Left ventricle myocardium inferior (tissue), 1 donor: Measurements from ENCODE around the gene ZNF664. TPM values are rescaled to one million over a fixed set of nuclear protein-coding genes. Genes with fewer than 3 reads are reported as not detected.

ENCODE experiments used
- DNase-seq: peaks from one replicate; pipeline ENCODE4 v3.0.0-alpha.2; 2020
- H3K27ac ChIP-seq: fragments of 200-600 bp; replicated peaks from 2 replicates; pipeline ENCODE4 v1.8.0; 2021
- H3K27me3 ChIP-seq: fragments of 200-600 bp; 2 replicates; pipeline ENCODE4 v1.8.0; 2021; ENCODE audit warnings: low read depth
- H3K36me3 ChIP-seq: fragments of 200-600 bp; 2 replicates; pipeline ENCODE4 v1.8.0; 2021
- H3K4me1 ChIP-seq: fragments of 200-600 bp; 2 replicates; pipeline ENCODE4 v1.8.0; 2021
- H3K4me3 ChIP-seq: fragments of 200-600 bp; 2 replicates; pipeline ENCODE4 v1.8.0; 2021; ENCODE audit warnings: mild to moderate bottlenecking, moderate library complexity
- H3K9me3 ChIP-seq: fragments of 200-600 bp; replicated peaks from 2 replicates; pipeline ENCODE4 v1.8.0; 2021
- intact Hi-C: fragments of 100-400 bp; cut with micrococcal nuclease; formaldehyde crosslinking; loops from one replicate; pipeline ENCODE4 v1.11.0; 2022
- total RNA-seq: library from RNA; stranded (reverse); fragmentation: NEBNext Ultra II Directional; extraction: Animal tissue kit (Norgen Biotek cat#: 25700); gene quantifications from one replicate; pipeline ENCODE4 v1.2.1, GENCODE V29; 2021
- TF ChIP-seq, protein P1 (sequence below): fragments of 200-600 bp; IDR thresholded peaks from 2 replicates; pipeline ENCODE4 v1.8.0; 2021; ENCODE audit warnings: antibody characterized with exemption, mild to moderate bottlenecking, borderline replicate concordance
- donor health status: DM: no; HTN: yes; CAD: no; lungs with severe emphysema.

ZNF664 gene
- total RNA-seq, 1 donor from 2014 or later = 80.7 TPM

DNA sequence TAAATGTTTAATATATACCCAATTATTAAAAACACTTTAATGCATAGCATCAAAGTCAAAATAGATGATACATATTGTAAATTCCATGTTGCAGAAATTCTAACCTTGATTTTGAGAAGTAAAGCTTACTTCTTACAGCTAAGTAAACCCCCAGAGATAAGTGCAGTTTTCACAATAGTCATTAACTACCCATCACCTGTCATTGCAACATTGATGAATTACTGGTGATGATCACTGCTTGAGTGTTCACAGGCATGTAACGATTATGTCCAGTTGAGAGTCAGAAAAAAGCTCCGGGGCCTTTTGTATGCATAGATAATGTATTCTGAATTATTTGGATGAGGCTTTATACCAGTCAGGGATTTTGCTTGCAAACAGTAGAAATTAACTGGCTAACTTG is 67.7 kb downstream of the ZNF664 start:
- no peaks in the 10 kb centered on the region for H3K9me3 ChIP-seq
- intact Hi-C loops = no loop called here
- TF ChIP-seq, protein P1, sequence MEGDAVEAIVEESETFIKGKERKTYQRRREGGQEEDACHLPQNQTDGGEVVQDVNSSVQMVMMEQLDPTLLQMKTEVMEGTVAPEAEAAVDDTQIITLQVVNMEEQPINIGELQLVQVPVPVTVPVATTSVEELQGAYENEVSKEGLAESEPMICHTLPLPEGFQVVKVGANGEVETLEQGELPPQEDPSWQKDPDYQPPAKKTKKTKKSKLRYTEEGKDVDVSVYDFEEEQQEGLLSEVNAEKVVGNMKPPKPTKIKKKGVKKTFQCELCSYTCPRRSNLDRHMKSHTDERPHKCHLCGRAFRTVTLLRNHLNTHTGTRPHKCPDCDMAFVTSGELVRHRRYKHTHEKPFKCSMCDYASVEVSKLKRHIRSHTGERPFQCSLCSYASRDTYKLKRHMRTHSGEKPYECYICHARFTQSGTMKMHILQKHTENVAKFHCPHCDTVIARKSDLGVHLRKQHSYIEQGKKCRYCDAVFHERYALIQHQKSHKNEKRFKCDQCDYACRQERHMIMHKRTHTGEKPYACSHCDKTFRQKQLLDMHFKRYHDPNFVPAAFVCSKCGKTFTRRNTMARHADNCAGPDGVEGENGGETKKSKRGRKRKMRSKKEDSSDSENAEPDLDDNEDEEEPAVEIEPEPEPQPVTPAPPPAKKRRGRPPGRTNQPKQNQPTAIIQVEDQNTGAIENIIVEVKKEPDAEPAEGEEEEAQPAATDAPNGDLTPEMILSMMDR = no peak
- H3K27me3 ChIP-seq = no peaks in the 10 kb centered on the region
- H3K4me3 ChIP-seq = no peak overlapping the region
- H3K36me3 ChIP-seq = no peaks in the 10 kb centered on the region
- H3K4me1 ChIP-seq = peaks cover 8% of the 10 kb centered on the region
- no peak overlapping the region for H3K27ac ChIP-seq
- DNase-seq = no peak

DNA sequence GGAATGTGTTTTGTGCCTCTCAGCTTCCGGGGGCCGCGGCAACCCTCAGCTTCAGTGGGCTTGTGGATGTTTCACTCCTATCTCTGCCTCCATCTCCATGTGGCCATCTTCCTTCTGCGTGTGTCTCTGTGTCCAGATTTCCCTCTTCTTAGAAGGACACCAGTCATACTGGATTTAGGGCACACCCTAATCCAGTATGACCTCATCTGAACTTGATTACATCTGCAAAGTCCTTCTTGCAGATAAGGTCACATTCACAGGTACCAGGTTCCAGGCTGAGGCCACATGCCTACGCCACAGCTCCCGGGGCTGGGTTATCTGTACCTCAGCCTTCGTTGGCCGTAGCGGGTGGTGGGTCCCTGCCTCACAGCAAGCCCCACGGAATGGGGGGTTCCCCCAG is 68.9 kb downstream of the ZNF664 start:
- intact Hi-C loops = no loop called here
- Histone ChIP-seq H3K9me3 (peaks cover 6% of the 10 kb centered on the region), H3K4me3 (no peak overlapping the region), H3K4me1 (peaks cover 8% of the 10 kb centered on the region), H3K36me3 (no peaks in the 10 kb centered on the region), H3K27ac (no peak overlapping the region), H3K27me3 (no peaks in the 10 kb centered on the region)
- TF ChIP-seq, protein P1 = no peak
- no peak for DNase-seq

- H3K36me3 ChIP-seq = no peaks in the 10 kb centered on the region
- intact Hi-C loops = no loop called here
- DNase-seq = no peak
- no peak overlapping the region for H3K4me3 ChIP-seq
- TF ChIP-seq, protein P1 = no peak
- peaks cover 28% of the 10 kb centered on the region for H3K9me3 ChIP-seq
- H3K27me3 ChIP-seq = no peaks in the 10 kb centered on the region
- peaks cover 10% of the 10 kb centered on the region for H3K4me1 ChIP-seq
- no peak overlapping the region for H3K27ac ChIP-seq
These were observed 71.0 kb downstream of the ZNF664 start for GRCh38 chr12:124044021-124044420.

GRCh38 chr12:124044809-124045321 is 71.8 kb downstream of the ZNF664 start:
- peaks cover 29% of the 10 kb centered on the region for H3K9me3 ChIP-seq
- no peak overlapping the region for H3K4me3 ChIP-seq
- TF ChIP-seq, protein P1 = no peak
- H3K4me1 ChIP-seq = peaks cover 18% of the 10 kb centered on the region
- intact Hi-C loops = no loop called here
- H3K27me3 ChIP-seq = no peaks in the 10 kb centered on the region
- H3K27ac ChIP-seq = no peak overlapping the region
- no peak for DNase-seq
- H3K36me3 ChIP-seq = no peaks in the 10 kb centered on the region

DNA sequence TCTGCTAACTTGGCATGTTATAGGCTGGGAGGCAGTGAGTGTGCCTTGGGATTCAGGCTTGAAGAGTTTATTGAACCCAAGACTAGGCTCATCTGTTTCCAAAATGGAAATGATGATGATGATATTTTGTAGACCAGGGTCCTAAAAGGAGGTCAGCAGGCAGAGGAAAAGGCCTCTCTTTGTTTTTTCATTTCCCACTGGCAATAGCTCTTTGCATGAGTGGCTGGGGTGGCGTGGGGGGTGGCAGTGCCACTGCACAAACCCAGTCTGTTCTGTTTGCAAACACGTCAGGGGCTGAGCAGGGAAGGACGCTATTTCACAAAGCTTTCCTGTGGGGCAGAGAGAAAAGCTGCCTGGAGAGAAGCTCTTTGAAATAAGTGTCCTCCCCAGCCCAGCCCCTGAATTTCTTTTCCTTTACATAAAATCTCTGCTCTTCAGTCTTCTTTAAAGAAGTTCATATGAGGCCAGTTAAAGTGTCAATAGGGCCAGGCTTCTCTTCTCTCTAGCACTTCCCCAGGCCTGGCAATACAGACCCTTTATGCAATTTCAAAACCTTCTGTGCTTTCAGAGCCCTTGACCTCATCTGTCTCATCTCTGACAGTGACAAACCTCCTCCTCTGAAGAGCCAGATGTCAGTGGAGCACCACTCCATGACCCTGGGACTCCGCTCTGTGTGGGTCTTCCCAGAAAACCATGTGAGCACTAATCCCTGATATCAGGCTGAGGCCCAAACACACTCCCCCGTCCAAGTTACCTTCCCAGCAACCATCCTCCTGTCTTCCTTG is 72.8 kb downstream of the ZNF664 start:
- intact Hi-C loops = no loop called here
- TF ChIP-seq, protein P1 = no peak
- no peak overlapping the region for H3K4me3 ChIP-seq
- no peaks in the 10 kb centered on the region for H3K36me3 ChIP-seq
- DNase-seq = no peak
- H3K27ac ChIP-seq = no peak overlapping the region
- H3K27me3 ChIP-seq = no peaks in the 10 kb centered on the region
- peaks cover 29% of the 10 kb centered on the region for H3K9me3 ChIP-seq
- peaks cover 11% of the 10 kb centered on the region for H3K4me1 ChIP-seq
